ENCODE measurements around the gene EPHA3.

The EPHA3 gene

DNA sequence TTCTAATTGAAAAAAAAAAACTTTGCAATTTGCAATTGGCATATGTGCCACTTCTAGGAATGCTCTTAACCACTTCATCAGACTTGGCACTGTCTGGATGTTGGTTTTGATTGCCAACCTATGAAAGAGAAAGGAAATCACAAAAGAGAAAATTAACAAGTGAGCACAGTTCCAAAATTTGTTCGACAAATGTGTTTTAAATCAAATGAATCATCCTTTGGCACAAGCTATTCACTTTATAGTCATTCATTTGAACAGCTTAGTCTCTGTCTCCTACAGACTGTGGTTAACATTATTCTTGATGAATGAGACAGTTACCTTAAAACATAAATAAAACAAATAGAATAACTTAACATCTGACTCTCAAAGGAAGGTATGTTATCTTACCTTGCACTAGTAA lies 265.0 kb downstream of the EPHA3 start:
- no peak for TF ChIP-seq ZFX (IDR thresholded peaks at IDR 0.05)
- TF ChIP-seq, protein P1, sequence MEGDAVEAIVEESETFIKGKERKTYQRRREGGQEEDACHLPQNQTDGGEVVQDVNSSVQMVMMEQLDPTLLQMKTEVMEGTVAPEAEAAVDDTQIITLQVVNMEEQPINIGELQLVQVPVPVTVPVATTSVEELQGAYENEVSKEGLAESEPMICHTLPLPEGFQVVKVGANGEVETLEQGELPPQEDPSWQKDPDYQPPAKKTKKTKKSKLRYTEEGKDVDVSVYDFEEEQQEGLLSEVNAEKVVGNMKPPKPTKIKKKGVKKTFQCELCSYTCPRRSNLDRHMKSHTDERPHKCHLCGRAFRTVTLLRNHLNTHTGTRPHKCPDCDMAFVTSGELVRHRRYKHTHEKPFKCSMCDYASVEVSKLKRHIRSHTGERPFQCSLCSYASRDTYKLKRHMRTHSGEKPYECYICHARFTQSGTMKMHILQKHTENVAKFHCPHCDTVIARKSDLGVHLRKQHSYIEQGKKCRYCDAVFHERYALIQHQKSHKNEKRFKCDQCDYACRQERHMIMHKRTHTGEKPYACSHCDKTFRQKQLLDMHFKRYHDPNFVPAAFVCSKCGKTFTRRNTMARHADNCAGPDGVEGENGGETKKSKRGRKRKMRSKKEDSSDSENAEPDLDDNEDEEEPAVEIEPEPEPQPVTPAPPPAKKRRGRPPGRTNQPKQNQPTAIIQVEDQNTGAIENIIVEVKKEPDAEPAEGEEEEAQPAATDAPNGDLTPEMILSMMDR (conservative IDR thresholded peaks at IDR 0.05) = no peak
- no peak overlapping the region for H3K27ac ChIP-seq

DNA sequence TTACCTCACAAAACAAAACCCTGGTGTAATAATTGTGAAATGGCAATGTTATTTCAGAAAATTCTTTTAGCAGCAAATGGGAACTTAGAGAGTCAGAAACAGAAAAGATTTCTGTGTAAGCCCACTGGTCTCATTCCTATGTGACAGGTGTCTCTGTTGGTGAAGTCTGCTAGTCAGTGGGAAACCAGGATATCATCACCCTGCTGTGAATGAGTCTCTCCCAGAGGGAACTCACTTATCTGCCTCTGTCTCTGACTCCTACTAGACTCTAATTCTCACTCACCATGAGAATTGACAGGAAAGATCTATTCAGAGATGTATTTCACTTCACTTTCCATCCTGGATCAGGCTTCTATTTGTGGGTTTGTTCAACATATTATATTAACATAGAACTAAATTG lies 266.0 kb downstream of the EPHA3 start:
- TF ChIP-seq ZFX (IDR thresholded peaks at IDR 0.05) = no peak
- TF ChIP-seq, protein P1 (conservative IDR thresholded peaks at IDR 0.05) = no peak
- H3K27ac ChIP-seq = no peak overlapping the region

DNA sequence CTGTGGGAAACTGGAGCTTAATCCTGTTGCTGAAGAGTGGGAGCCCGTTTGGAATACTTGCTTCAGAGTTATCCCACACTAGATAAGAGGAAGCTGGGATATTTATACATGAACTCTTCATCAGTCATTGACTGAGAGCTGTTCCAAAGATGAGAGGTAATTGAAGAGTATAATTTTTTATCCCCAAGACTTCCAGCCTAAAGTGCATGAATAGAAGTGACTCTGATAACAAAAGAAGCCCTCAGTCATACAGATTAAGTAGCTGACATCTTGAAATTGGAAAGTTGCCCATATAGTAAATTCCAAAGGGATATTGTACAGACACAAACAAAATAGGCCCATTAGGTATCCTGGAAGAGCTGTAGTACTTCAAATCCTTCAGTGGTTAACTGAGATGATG lies 268.0 kb downstream of the EPHA3 start:
- no peak overlapping the region for H3K27ac ChIP-seq
- TF ChIP-seq, protein P1 (conservative IDR thresholded peaks at IDR 0.05) = no peak
- TF ChIP-seq ZFX (IDR thresholded peaks at IDR 0.05) = no peak

DNA sequence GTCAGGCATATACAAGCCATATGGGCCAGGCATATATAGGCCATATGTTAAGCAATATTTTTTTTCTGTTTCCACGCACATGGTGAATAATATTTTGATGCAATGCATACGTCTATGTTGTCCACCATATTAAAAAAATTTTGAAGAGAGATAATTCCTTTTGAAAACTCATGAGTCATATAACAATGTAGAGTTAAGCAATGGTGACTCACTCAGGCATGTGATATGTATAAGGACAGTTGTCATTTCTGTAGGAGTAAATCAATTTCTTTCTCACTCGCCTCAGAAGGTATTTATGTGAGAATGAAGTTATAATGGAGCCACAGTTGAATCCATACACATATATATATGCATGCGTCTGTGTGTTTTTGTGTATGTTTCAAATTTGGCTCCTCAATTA lies 272.6 kb downstream of the EPHA3 start:
- H3K27ac ChIP-seq = no peak overlapping the region
- TF ChIP-seq ZFX (IDR thresholded peaks at IDR 0.05) = no peak
- TF ChIP-seq, protein P1 (conservative IDR thresholded peaks at IDR 0.05) = no peak

DNA sequence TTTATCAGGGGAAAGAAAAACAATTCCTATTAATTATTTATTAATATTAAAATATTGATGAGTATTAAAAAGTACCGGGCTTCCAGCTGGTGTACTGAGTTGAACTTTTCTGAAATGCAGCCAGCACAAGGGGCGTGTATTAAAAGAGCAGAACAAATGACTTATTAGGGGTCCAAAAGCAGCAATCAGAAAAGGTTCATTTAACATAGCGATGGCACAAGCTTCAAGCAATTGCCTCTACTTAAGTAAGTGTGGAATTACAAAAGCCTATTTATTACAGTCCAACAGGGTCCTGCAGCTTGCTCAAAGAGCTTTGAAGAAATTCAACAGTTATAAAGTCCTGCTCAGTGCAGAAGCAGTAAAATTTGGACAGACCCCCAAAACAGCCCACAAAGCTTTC lies 285.6 kb downstream of the EPHA3 start:
- H3K27ac ChIP-seq = no peak overlapping the region
- TF ChIP-seq ZFX (IDR thresholded peaks at IDR 0.05) = no peak
- TF ChIP-seq, protein P1 (conservative IDR thresholded peaks at IDR 0.05) = no peak

DNA sequence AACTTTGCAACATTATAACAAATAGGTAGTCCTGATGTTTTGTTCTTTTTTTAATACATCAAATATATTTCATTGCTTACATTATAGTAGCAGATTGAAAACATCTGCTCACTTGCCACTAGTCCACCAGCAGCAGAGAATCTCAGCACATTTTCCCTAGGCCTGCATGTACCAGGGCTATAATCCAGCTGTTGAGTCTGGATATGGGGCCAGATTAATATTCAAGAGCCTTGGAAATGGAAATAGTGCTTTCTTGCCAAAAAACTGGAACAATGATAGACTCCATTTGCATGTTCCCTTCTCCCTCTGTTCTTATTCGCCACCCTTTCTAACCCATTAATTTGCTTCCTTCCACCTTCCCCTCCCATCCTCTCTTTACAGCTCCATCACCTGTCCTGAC lies 288.0 kb downstream of the EPHA3 start:
- H3K27ac ChIP-seq = no peak overlapping the region
- no peak for TF ChIP-seq ZFX (IDR thresholded peaks at IDR 0.05)
- TF ChIP-seq, protein P1 (conservative IDR thresholded peaks at IDR 0.05) = no peak

DNA sequence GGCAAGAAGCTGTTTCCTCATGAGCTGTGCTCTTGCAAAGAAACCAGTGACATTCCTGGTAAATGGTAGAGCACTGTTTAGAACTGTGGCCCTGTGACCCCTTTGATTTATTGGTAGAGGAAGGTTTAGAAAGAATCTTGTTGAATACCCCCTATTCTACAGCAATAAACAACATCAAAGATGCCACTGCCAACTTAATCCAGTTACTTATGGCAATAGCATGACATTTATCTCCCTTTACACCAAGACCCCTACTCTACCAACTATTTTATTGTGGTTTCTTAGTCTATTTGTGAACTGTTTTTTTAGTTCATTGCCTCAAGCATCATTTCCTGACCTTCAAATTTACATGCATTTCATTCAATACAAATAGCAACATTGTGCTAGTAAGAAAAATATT lies 288.6 kb downstream of the EPHA3 start:
- TF ChIP-seq, protein P1 (conservative IDR thresholded peaks at IDR 0.05) = no peak
- TF ChIP-seq ZFX (IDR thresholded peaks at IDR 0.05) = no peak

More for the DNA sequence above, 288.6 kb downstream of the EPHA3 start:
- H3K27ac ChIP-seq = no peak overlapping the region

Data from C4-2B (cell line).